ENCODE results near the gene VTI1A. TPM values are rescaled to one million over a fixed set of nuclear protein-coding genes. Genes with fewer than 3 reads are reported as not detected.

VTI1A gene
- total RNA-seq, 1 experiment from 2014 or later, result 18.1 TPM

- no peaks in the 10 kb centered on the region; the same call in 1 of the 2 replicates for H3F3A ChIP-seq (ENCODE audit: insufficient read depth, low read depth)
- no peaks in the 10 kb centered on the region for H3K4me1 ChIP-seq (replicated peaks; ENCODE audit: insufficient read depth)
- H3K9me3 ChIP-seq (ENCODE audit: insufficient read depth, low read depth), result no peaks in the 10 kb centered on the region
- no peaks in the 10 kb centered on the region for H3K9me2 ChIP-seq (ENCODE audit: insufficient read depth)
- no peak for DNase-seq
- H3K27me3 ChIP-seq (ENCODE audit: insufficient read depth, low read depth), result no peaks in the 10 kb centered on the region
- H3K36me3 ChIP-seq (ENCODE audit: low read depth), result no peaks in the 10 kb centered on the region
- intact Hi-C loops (cut with micrococcal nuclease; ENCODE audit: unreplicated experiment), result no loop called here
- no peak overlapping the region for H2AFZ ChIP-seq
- H3K4me3 ChIP-seq, result no peak overlapping the region
- TF ChIP-seq, protein P1, sequence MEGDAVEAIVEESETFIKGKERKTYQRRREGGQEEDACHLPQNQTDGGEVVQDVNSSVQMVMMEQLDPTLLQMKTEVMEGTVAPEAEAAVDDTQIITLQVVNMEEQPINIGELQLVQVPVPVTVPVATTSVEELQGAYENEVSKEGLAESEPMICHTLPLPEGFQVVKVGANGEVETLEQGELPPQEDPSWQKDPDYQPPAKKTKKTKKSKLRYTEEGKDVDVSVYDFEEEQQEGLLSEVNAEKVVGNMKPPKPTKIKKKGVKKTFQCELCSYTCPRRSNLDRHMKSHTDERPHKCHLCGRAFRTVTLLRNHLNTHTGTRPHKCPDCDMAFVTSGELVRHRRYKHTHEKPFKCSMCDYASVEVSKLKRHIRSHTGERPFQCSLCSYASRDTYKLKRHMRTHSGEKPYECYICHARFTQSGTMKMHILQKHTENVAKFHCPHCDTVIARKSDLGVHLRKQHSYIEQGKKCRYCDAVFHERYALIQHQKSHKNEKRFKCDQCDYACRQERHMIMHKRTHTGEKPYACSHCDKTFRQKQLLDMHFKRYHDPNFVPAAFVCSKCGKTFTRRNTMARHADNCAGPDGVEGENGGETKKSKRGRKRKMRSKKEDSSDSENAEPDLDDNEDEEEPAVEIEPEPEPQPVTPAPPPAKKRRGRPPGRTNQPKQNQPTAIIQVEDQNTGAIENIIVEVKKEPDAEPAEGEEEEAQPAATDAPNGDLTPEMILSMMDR (conservative IDR thresholded peaks at IDR 0.05), result no peak
- no peak for TF ChIP-seq EZH2 (IDR thresholded peaks at IDR 0.05; ENCODE audit: low read depth)
- no TSS peak for BruUV-seq (replicated peaks)
- H4K20me1 ChIP-seq (ENCODE audit: insufficient read depth), result no peaks in the 10 kb centered on the region
- no peak overlapping the region for H3K4me2 ChIP-seq
- H3K27ac ChIP-seq, result no peak overlapping the region
- CTCF ChIA-PET, result no interaction called here
- no peaks in the 10 kb centered on the region for H3K79me2 ChIP-seq (ENCODE audit: low read depth)
- POLR2A ChIA-PET (ENCODE audit: unreplicated experiment), result no interaction called here
Observed at GRCh38 chr10:112716924-112717413, 270.0 kb downstream of the VTI1A start.

- no peaks in the 10 kb centered on the region; the same call in 1 of the 2 replicates for H3F3A ChIP-seq (ENCODE audit: insufficient read depth, low read depth)
- intact Hi-C loops (cut with micrococcal nuclease; ENCODE audit: unreplicated experiment), result no loop called here
- H3K4me1 ChIP-seq (replicated peaks; ENCODE audit: insufficient read depth), result no peaks in the 10 kb centered on the region
- no peak overlapping the region for H3K4me3 ChIP-seq
- BruUV-seq (replicated peaks), result no TSS peak
- H3K27ac ChIP-seq, result no peak overlapping the region
- ChIA-PET POLR2A (ENCODE audit: unreplicated experiment) (no interaction called here), CTCF (no interaction called here)
- no peak overlapping the region for H2AFZ ChIP-seq
- no peaks in the 10 kb centered on the region for H3K36me3 ChIP-seq (ENCODE audit: low read depth)
- no peak overlapping the region for H3K4me2 ChIP-seq
- no peaks in the 10 kb centered on the region for H3K79me2 ChIP-seq (ENCODE audit: low read depth)
- no peaks in the 10 kb centered on the region for H3K9me2 ChIP-seq (ENCODE audit: insufficient read depth)
- no peak for TF ChIP-seq EZH2 (IDR thresholded peaks at IDR 0.05; ENCODE audit: low read depth)
- TF ChIP-seq, protein P1 (conservative IDR thresholded peaks at IDR 0.05), result no peak
- no peak for DNase-seq
- H3K27me3 ChIP-seq (ENCODE audit: insufficient read depth, low read depth), result no peaks in the 10 kb centered on the region
- H4K20me1 ChIP-seq (ENCODE audit: insufficient read depth), result no peaks in the 10 kb centered on the region
- no peaks in the 10 kb centered on the region for H3K9me3 ChIP-seq (ENCODE audit: insufficient read depth, low read depth)
Observed at GRCh38 chr10:112720178-112720577, 273.2 kb downstream of the VTI1A start.

DNA sequence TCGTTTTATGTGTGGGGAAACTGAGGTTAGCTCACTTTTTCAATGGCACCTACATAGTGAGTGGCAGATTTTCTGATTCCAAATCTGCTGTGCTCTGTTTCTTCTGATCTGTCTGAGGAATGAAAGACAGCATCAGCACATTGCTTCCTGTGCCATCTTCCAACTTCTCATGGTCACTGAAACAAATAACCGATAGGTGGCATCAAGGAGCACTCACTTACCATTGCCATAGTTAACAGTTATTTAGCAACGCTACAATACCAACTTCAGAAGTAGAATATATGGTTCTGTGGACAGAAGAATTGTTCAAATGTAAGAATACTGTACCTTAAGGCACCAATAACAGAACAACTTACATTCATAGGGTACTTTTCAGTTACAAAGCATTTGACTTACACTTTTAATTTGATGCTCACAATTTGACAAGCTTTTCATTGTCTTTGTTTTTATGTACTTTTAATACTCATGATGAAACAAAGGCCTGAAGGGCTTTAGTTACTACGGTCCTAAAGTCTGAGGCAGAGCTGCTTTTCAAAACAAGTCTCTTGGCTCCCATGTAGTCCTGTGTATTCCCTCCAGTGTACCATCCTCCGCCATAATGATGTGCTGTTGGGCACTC lies 274.2 kb downstream of the VTI1A start:
- H3K27me3 ChIP-seq (ENCODE audit: insufficient read depth, low read depth), result no peaks in the 10 kb centered on the region
- CTCF ChIA-PET, result interaction anchor here (0.6 kb wide), 1 partner anchor 89 kb away, joined by 3 read pairs; no protein-coding TSS in a partner anchor
- BruUV-seq (replicated peaks), result no TSS peak
- no peak overlapping the region for H2AFZ ChIP-seq
- no peak for TF ChIP-seq EZH2 (IDR thresholded peaks at IDR 0.05; ENCODE audit: low read depth)
- TF ChIP-seq, protein P1 (conservative IDR thresholded peaks at IDR 0.05), result peak; percentile 60
- no peaks in the 10 kb centered on the region for H3K4me1 ChIP-seq (replicated peaks; ENCODE audit: insufficient read depth)
- no peaks in the 10 kb centered on the region for H3K9me2 ChIP-seq (ENCODE audit: insufficient read depth)
- POLR2A ChIA-PET (ENCODE audit: unreplicated experiment), result no interaction called here
- intact Hi-C loops (cut with micrococcal nuclease; ENCODE audit: unreplicated experiment), result no loop called here
- no peaks in the 10 kb centered on the region for H3K36me3 ChIP-seq (ENCODE audit: low read depth)
- no peak overlapping the region for H3K4me3 ChIP-seq
- no peaks in the 10 kb centered on the region for H3K79me2 ChIP-seq (ENCODE audit: low read depth)
- no peaks in the 10 kb centered on the region for H3K9me3 ChIP-seq (ENCODE audit: insufficient read depth, low read depth)
- no peaks in the 10 kb centered on the region for H4K20me1 ChIP-seq (ENCODE audit: insufficient read depth)
- H3K27ac ChIP-seq, result no peak overlapping the region
- no peak overlapping the region for H3K4me2 ChIP-seq
- no peak for DNase-seq
- no peaks in the 10 kb centered on the region; the same call in 1 of the 2 replicates for H3F3A ChIP-seq (ENCODE audit: insufficient read depth, low read depth)
